Vagina (tissue), 2 donors: ENCODE results near the gene LANCL3.

Experiments used
- POLR2A ChIP-seq, 2 donors: fragments of 450-650 bp; IDR thresholded peaks; one replicate each; pipeline ENCODE4 v1.6.1; 2017; ENCODE audit warnings: antibody characterized with exemption in 2 of 2, mild to moderate bottlenecking in 2 of 2, moderate library complexity in 2 of 2
- POLR2AphosphoS5 ChIP-seq, 2 donors: sonication (generic); formaldehyde crosslinking; IDR thresholded peaks; one replicate each; pipeline ENCODE4 v1.9.0; 2017; ENCODE audit warnings: antibody characterized with exemption in 2 of 2, mild to moderate bottlenecking in 2 of 2, low read depth in 1 of 2; ENCODE audit not compliant: insufficient read depth in 1 of 2
- TF ChIP-seq, protein P1 (sequence below), 3 experiments: fragments of 450-650 bp in 2 of 3; fragments of 200-600 bp in 1 of 3; sonication (generic) in 1 of 3; IDR thresholded peaks; one replicate each; pipeline ENCODE4 v1.5.1; 2017 to 2019; ENCODE audit warnings: antibody characterized with exemption in 3 of 3, mild to moderate bottlenecking in 2 of 3, moderate library complexity in 2 of 3

DNA sequence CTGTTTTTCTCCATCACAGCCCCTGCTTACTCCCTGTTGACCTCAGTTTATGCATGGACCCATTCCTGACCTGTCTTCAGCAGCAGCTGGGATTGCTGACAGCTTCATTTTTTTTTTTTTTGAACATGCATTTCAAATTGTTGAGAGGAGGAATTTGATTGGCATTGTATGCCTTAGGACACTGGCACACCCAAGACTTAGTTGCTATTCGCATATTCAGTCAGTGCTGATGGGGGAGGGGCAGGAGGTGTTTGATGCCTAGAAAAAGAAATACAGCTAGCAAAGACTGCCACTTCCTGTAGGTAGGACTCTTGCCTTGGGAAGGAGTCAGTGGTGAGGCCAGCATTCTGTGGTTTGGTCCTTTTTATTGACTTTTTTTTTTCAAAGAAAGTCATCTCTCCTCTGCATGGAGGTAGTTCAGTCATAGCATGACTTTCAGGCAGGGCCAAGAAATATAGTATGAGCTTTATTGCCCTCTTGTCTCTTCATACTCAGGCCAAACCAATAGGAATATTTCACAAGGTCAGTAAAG is 80.5 kb downstream of the LANCL3 start:
- TF ChIP-seq, protein P1, sequence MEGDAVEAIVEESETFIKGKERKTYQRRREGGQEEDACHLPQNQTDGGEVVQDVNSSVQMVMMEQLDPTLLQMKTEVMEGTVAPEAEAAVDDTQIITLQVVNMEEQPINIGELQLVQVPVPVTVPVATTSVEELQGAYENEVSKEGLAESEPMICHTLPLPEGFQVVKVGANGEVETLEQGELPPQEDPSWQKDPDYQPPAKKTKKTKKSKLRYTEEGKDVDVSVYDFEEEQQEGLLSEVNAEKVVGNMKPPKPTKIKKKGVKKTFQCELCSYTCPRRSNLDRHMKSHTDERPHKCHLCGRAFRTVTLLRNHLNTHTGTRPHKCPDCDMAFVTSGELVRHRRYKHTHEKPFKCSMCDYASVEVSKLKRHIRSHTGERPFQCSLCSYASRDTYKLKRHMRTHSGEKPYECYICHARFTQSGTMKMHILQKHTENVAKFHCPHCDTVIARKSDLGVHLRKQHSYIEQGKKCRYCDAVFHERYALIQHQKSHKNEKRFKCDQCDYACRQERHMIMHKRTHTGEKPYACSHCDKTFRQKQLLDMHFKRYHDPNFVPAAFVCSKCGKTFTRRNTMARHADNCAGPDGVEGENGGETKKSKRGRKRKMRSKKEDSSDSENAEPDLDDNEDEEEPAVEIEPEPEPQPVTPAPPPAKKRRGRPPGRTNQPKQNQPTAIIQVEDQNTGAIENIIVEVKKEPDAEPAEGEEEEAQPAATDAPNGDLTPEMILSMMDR (IDR thresholded peaks at IDR 0.05), result no peak
- no peak for TF ChIP-seq POLR2A (IDR thresholded peaks at IDR 0.05)
- TF ChIP-seq POLR2AphosphoS5 (IDR thresholded peaks at IDR 0.05; ENCODE audit: insufficient read depth in 1 of 2, low read depth in 1 of 2), result no peak
